Keratinocyte (primary cell): ENCODE data around the gene NRDC.

Experiments
- EZH2 ChIP-seq: IDR thresholded peaks from one replicate; pipeline ENCODE4 v1.6.1; 2012; ENCODE audit warnings: inconsistent platforms, mild to moderate bottlenecking, low read length, moderate library complexity
- TF ChIP-seq, protein P1 (sequence below), 3 experiments: IDR thresholded peaks in 1 of 3; conservative IDR thresholded peaks in 1 of 3; optimal IDR thresholded peaks in 1 of 3; 2 replicates in 2 of 3; 3 replicates in 1 of 3; pipeline versions ENCODE3 to v1.5.1; 2011; ENCODE audit warnings: low read length in 3 of 3, mild to moderate bottlenecking in 3 of 3, moderate library complexity in 2 of 3, control low read depth in 1 of 3, inconsistent platforms in 1 of 3; ENCODE audit not compliant: insufficient read depth in 2 of 3; ENCODE audit errors: extremely low read depth in 1 of 3

- TF ChIP-seq, protein P1, sequence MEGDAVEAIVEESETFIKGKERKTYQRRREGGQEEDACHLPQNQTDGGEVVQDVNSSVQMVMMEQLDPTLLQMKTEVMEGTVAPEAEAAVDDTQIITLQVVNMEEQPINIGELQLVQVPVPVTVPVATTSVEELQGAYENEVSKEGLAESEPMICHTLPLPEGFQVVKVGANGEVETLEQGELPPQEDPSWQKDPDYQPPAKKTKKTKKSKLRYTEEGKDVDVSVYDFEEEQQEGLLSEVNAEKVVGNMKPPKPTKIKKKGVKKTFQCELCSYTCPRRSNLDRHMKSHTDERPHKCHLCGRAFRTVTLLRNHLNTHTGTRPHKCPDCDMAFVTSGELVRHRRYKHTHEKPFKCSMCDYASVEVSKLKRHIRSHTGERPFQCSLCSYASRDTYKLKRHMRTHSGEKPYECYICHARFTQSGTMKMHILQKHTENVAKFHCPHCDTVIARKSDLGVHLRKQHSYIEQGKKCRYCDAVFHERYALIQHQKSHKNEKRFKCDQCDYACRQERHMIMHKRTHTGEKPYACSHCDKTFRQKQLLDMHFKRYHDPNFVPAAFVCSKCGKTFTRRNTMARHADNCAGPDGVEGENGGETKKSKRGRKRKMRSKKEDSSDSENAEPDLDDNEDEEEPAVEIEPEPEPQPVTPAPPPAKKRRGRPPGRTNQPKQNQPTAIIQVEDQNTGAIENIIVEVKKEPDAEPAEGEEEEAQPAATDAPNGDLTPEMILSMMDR (optimal IDR thresholded peaks at IDR 0.05 in 1 of 3, IDR thresholded peaks at IDR 0.05 in 1 of 3, conservative IDR thresholded peaks at IDR 0.05 in 1 of 3; ENCODE audit: extremely low read depth in 1 of 3, insufficient read depth in 2 of 3, low read length in 3 of 3): no peak
- no peak for TF ChIP-seq EZH2
Measured at GRCh38 chr1:51790385-51790784, 88.1 kb downstream of the NRDC start.
